ENCODE data around the gene ADAM33. TPM values are rescaled to one million over a fixed set of nuclear protein-coding genes. Genes with fewer than 3 reads are reported as not detected.

ADAM33 gene
- total RNA-seq, 1 donor from 2014 or later, result not detected

GRCh38 chr20:3701061-3701998 lies 19.5 kb upstream of the ADAM33 start:
- no peak for TF ChIP-seq CTCF (conservative IDR thresholded peaks at IDR 0.05; ENCODE audit: low read depth, low read length)
- no peak overlapping the region for H3K4me3 ChIP-seq (ENCODE audit: low read depth, low read length)
- DNase-seq (ENCODE audit: low read depth), result no peak

GRCh38 chr20:3699037-3699436 lies 17.2 kb upstream of the ADAM33 start:
- no peak for DNase-seq (ENCODE audit: low read depth)
- no peak for TF ChIP-seq CTCF (conservative IDR thresholded peaks at IDR 0.05; ENCODE audit: low read depth, low read length)
- H3K4me3 ChIP-seq (ENCODE audit: low read depth, low read length), result no peak overlapping the region

GRCh38 chr20:3698591-3699001 lies 16.8 kb upstream of the ADAM33 start:
- DNase-seq (ENCODE audit: low read depth), result no peak
- TF ChIP-seq CTCF (conservative IDR thresholded peaks at IDR 0.05; ENCODE audit: low read depth, low read length), result no peak
- H3K4me3 ChIP-seq (ENCODE audit: low read depth, low read length), result no peak overlapping the region

- DNase-seq (ENCODE audit: low read depth), result no peak
- TF ChIP-seq CTCF (conservative IDR thresholded peaks at IDR 0.05; ENCODE audit: low read depth, low read length), result no peak
These were observed 15.9 kb upstream of the ADAM33 start for GRCh38 chr20:3697588-3698305.

GRCh38 chr20:3696745-3697587 lies 15.2 kb upstream of the ADAM33 start:
- no peak for TF ChIP-seq CTCF (conservative IDR thresholded peaks at IDR 0.05; ENCODE audit: low read depth, low read length)
- no peak for DNase-seq (ENCODE audit: low read depth)
- no peak overlapping the region for H3K4me3 ChIP-seq (ENCODE audit: low read depth, low read length)

More at GRCh38 chr20:3697588-3698305, 15.9 kb upstream of the ADAM33 start:
- no peak overlapping the region for H3K4me3 ChIP-seq (ENCODE audit: low read depth, low read length)

- H3K4me3 ChIP-seq (ENCODE audit: low read depth, low read length), result no peak overlapping the region
- peak; percentile 58 for TF ChIP-seq CTCF (conservative IDR thresholded peaks at IDR 0.05; ENCODE audit: low read depth, low read length)
- no peak for DNase-seq (ENCODE audit: low read depth)
These were observed 14.4 kb upstream of the ADAM33 start for GRCh38 chr20:3696200-3696599.

Data from epithelial cell of proximal tubule (primary cell).